ENCODE data around the gene USF3.

GRCh38 chr3:113630956-113631542 lies 65.4 kb downstream of the USF3 start:
- TF ChIP-seq CTCF (IDR thresholded peaks at IDR 0.05) (no peak), POLR2A (IDR thresholded peaks at IDR 0.05) (no peak), POLR2AphosphoS5 (IDR thresholded peaks at IDR 0.05) (no peak)
